BLaER1 (cell line): ENCODE data around the gene OBP2B.
A peak's percentile ranks its signal among the peaks of the same experiment; 100 is the strongest.
"Not testable (repeated sequence)": the region's sequence is repeated elsewhere in the genome, so short reads cannot be mapped to it uniquely, and the experiment has no call there.

Experiments used
- H3K27ac ChIP-seq: shearing (Covaris generic); formaldehyde crosslinking; 2 replicates; pipeline ENCODE4 v1.8.1; 2022
- H3K27me3 ChIP-seq: shearing (Covaris generic); formaldehyde crosslinking; 2 replicates; pipeline ENCODE4 v1.8.1; 2022
- H3K36me3 ChIP-seq: shearing (Covaris generic); formaldehyde crosslinking; 2 replicates; pipeline ENCODE4 v1.8.1; 2022
- H3K4me1 ChIP-seq: shearing (Covaris generic); formaldehyde crosslinking; 2 replicates; pipeline ENCODE4 v1.8.1; 2022
- H3K4me2 ChIP-seq: shearing (Covaris generic); formaldehyde crosslinking; 2 replicates; pipeline ENCODE4 v1.8.1; 2022
- H3K4me3 ChIP-seq: shearing (Covaris generic); formaldehyde crosslinking; 2 replicates; pipeline ENCODE4 v1.8.1; 2022
- H3K9ac ChIP-seq: shearing (Covaris generic); formaldehyde crosslinking; 2 replicates; pipeline ENCODE4 v1.8.1; 2022
- H3K9me3 ChIP-seq: shearing (Covaris generic); formaldehyde crosslinking; 2 replicates; pipeline ENCODE4 v1.8.1; 2022
- H4K20me1 ChIP-seq: shearing (Covaris generic); formaldehyde crosslinking; 2 replicates; pipeline ENCODE4 v1.8.1; 2022
- Cebpa-rat ChIP-seq: shearing (Covaris generic); IDR thresholded peaks from 2 replicates; pipeline ENCODE4 v1.8.1; 2022

OBP2B gene

DNA sequence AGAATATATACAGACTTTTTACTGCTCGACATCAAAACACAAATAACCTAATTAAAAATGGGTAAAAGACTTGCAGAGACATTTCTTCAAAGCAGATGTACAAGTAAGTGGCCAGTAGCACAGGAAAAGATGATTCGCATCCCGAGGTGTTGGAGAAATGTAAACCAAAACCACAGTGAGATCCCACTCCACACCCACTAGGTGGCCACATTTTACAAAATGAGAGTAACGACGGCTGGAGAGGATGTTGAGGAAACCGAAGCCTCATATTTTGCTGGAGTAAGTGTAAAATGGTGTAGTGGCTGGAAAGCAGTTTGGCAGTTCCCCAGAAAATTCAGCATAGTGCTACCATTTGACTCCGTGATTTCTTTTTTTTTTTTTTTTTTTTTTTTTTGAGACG, 24.1 kb downstream of the OBP2B start:
- Histone ChIP-seq H3K4me1 (peaks cover 18% of the 10 kb centered on the region), H3K36me3 (no peaks in the 10 kb centered on the region), H3K9ac (no peak overlapping the region), H3K27me3 (no peaks in the 10 kb centered on the region), H3K4me2 (no peak overlapping the region), H4K20me1 (no peaks in the 10 kb centered on the region), H3K27ac (no peak overlapping the region), H3K4me3 (no peak overlapping the region), H3K9me3 (no peaks in the 10 kb centered on the region)
- no peak for TF ChIP-seq Cebpa-rat

DNA sequence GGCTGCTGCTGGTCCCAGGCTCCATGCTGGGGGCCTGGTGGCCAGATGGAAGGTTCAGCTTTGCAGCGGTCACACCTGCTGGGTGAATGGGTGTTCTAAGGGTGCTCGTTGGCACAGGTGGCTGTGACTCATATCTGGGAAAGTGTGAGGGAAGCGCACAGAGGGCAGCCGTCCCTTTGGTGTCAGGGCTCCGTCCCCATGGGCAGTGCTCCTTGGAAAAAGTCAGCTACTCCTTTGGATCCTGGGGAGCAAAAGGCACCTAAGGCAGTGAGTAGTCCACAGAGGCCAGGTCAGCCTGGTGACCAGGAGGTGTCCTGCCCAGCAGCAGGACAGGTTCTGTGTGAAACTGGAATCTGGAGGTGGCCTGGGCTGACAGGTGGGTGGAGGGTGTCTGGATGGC, 26.9 kb downstream of the OBP2B start:
- Histone ChIP-seq H4K20me1 (no peaks in the 10 kb centered on the region), H3K27me3 (no peaks in the 10 kb centered on the region), H3K27ac (no peak overlapping the region), H3K4me3 (no peak overlapping the region), H3K9ac (no peak overlapping the region), H3K4me1 (peaks cover 9% of the 10 kb centered on the region), H3K9me3 (no peaks in the 10 kb centered on the region), H3K36me3 (no peaks in the 10 kb centered on the region), H3K4me2 (no peak overlapping the region)
- TF ChIP-seq Cebpa-rat, result no peak

DNA sequence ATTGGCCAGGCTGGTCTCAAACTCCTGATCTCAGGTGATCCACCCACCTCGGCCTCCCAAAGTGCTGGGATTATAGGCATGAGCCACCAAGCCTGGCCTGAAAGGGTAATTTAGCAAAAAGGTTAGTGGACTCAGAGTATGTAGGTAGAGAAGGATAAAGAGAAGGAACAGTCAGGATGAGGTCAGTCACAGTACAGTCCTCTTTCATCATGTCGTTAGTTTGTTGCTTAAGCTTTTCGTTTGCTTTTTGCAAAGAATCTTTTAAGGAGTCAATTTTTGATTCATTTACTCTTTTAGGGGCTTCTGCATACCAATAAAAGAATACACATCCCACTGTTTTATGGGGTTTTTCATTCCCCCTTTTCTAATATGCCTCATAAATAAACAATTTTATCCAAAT, 27.5 kb downstream of the OBP2B start:
- no peaks in the 10 kb centered on the region for H4K20me1 ChIP-seq
- no peaks in the 10 kb centered on the region for H3K27me3 ChIP-seq
- H3K4me2 ChIP-seq, result no peak overlapping the region
- H3K4me3 ChIP-seq, result no peak overlapping the region
- no peak overlapping the region for H3K9ac ChIP-seq
- no peak overlapping the region for H3K27ac ChIP-seq
- no peak for TF ChIP-seq Cebpa-rat
- peaks cover 9% of the 10 kb centered on the region for H3K4me1 ChIP-seq
- no peaks in the 10 kb centered on the region for H3K36me3 ChIP-seq
- H3K9me3 ChIP-seq, result no peaks in the 10 kb centered on the region

DNA sequence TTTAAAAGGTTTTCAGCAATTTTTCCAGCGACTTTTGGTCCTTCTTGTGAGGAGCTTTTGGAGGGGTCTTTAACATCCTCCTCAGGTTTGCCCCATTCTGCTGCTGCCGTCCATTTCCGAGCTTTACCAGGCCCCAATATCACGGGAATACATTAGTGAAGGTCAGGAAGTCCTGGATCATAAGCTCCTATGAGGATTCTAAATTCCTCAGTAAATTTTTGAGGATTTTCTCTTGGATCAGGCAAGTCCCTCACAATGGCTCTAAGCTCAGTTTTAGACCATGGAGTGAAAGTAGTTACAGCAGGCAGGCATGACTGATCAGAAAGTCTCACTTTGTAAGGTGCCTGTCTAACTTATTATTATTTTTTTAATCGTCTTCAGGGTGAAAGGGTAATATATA, 28.1 kb downstream of the OBP2B start:
- Histone ChIP-seq H3K4me2 (no peak overlapping the region), H3K27ac (no peak overlapping the region), H3K4me1 (peaks cover 9% of the 10 kb centered on the region), H3K9me3 (no peaks in the 10 kb centered on the region), H3K27me3 (no peaks in the 10 kb centered on the region), H3K4me3 (no peak overlapping the region), H3K9ac (no peak overlapping the region), H3K36me3 (no peaks in the 10 kb centered on the region), H4K20me1 (no peaks in the 10 kb centered on the region)
- no peak for TF ChIP-seq Cebpa-rat

DNA sequence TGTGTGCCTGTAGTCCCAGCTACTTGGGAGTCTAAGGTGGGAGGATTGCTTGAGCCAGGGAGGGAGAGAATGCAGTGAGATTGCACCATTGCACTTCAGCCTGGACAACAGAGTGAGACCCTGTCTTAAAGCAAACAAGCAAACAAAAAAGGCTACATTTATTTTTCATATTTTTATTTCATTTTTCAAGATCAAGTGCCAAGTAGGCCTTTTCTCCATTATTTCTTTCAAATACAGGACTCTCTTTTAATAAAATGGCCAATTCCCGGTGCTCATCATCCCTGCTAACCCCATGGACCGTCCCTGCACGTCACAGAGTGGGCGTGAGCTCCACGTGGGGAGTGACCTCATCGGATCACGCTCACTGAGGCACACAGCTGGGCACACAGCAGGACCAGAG, 36.0 kb downstream of the OBP2B start:
- Histone ChIP-seq H3K27ac (no peak overlapping the region), H3K27me3 (no peaks in the 10 kb centered on the region), H4K20me1 (no peaks in the 10 kb centered on the region; the same call in 1 of the 2 replicates), H3K9me3 (no peaks in the 10 kb centered on the region), H3K9ac (no peak overlapping the region), H3K36me3 (no peaks in the 10 kb centered on the region), H3K4me3 (no peak overlapping the region), H3K4me2 (no peak overlapping the region), H3K4me1 (peaks cover 45% of the 10 kb centered on the region)
- no peak for TF ChIP-seq Cebpa-rat

DNA sequence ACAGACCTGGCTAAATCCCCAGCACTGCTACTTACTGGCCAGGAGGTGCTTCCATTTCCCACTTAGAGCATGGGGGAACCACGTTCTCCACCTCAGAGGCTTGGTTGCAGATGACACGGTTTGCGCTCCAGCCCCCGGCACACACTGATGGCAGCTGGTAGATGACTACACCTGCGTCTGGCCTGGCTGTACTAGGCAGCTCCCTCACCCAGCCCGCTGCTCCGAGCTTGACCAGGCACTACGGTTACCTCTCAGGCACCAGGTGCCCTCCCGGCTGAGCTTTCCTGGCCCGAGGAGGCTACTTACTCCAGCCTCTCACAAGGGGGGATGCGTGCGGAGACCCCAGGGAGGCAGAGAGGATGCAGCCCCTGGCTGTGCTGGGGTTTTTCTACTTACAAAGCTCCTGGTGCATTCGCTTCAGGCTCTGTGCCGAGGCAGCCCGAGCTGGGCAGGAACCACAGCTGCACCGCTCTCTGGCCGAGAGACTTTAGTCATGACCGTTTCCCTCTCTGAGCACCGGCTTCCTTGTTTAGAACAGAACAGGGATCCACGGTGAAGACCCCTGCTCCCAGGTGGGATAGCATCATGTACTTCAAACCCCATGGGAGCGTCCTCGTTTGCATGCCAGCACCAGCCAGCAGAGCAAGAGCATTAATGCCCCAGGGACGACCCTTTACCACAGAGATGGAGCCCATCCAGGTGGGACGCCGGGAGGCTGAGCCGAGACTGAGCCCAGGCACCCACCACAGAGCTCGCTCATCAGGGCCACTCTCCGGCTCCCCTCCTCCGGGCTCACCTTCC, 37.7 kb downstream of the OBP2B start:
- Histone ChIP-seq H3K9ac (peak overlapping the region; percentile 46; the same call in 1 of the 2 replicates), H3K36me3 (no peaks in the 10 kb centered on the region), H3K9me3 (no peaks in the 10 kb centered on the region), H3K27me3 (no peaks in the 10 kb centered on the region), H3K4me2 (peak overlapping the region; percentile 91), H3K27ac (peak overlapping the region; percentile 66), H3K4me1 (peaks cover 61% of the 10 kb centered on the region), H4K20me1 (no peaks in the 10 kb centered on the region; the same call in 1 of the 2 replicates), H3K4me3 (peak overlapping the region; percentile 38)
- no peak for TF ChIP-seq Cebpa-rat

DNA sequence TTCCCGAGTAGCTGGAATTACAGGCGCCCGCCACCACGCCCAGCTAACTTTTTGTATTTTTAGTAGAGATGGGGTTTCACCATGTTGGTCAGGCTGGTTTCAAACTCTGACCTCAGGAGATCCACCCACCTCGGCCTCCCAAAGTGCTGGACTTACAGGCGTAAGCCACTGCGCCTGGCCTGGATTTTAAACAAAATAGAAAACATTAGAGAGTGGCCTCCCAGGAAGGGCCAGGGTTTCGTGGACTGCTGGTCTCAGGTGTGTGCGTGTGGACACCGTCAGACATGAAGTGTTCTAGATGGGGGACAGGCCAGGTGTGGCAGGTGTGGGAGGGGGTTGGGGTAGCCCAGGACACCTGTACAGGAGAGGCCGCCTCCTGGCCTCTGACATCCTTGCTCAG, 38.3 kb downstream of the OBP2B start:
- Histone ChIP-seq H3K4me2 (peak overlapping the region; percentile 91), H3K9me3 (no peaks in the 10 kb centered on the region), H3K4me3 (peak overlapping the region; percentile 38), H3K4me1 (peaks cover 61% of the 10 kb centered on the region), H3K27me3 (no peaks in the 10 kb centered on the region), H3K27ac (peak overlapping the region; percentile 66), H4K20me1 (no peaks in the 10 kb centered on the region; the same call in 1 of the 2 replicates), H3K9ac (peak overlapping the region; percentile 46; the same call in 1 of the 2 replicates), H3K36me3 (no peaks in the 10 kb centered on the region)
- TF ChIP-seq Cebpa-rat, result no peak

DNA sequence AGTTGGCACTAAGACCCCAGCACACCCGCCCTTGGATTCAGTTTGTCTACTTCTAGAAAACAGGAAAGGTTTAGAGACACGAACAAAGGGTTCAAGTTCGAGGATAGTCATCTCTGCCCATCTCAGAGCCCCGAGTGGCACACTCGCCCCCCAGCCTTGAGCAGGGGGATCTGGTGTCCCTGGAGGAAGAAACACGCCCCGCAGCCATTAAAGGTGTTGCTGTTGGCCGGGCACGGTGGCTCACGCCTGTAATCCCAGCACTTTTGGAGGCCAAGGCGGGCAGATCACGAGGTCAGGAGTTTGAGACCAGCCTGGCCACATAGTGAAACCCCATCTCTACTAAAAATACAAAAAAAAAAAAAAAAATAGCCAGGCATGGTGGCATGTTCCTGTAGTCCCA, 39.4 kb downstream of the OBP2B start:
- H3K27me3 ChIP-seq, H3K9me3 ChIP-seq, H4K20me1 ChIP-seq: not testable (repeated sequence)

DNA sequence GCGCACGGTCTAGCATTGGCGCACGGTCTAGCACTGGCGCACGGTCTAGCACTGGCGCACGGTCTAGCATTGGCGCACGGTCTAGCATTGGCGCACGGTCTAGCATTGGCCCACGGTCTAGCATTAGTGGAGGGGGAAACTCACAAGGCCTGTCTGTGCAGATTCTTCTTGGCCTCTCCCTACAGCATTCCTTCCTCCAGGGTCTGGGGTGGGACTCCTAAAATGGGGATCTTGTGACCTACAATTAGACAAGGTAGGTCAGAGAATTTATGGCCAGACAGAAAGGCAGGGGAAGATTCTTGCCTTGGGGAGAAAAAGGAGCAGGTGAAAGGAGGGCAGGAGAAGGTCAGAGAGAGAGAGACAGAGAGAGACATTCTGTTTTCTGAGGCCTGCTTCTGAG, 39.9 kb downstream of the OBP2B start:
- Histone ChIP-seq H3K4me3 (no peak overlapping the region), H3K9ac (no peak overlapping the region), H3K27me3 (no peaks in the 10 kb centered on the region), H4K20me1 (no peaks in the 10 kb centered on the region; the same call in 1 of the 2 replicates), H3K4me2 (peak overlapping the region; percentile 91), H3K27ac (0 out of 2 replicates have a peak overlapping the region, but pooled peaks have one; percentile 0), H3K36me3 (no peaks in the 10 kb centered on the region), H3K4me1 (peaks cover 77% of the 10 kb centered on the region), H3K9me3 (no peaks in the 10 kb centered on the region)
- no peak for TF ChIP-seq Cebpa-rat

More for the DNA sequence above, 39.4 kb downstream of the OBP2B start:
- not testable (repeated sequence) for H3K4me3 ChIP-seq, H3K9ac ChIP-seq, H3K36me3 ChIP-seq
- peak overlapping the region; percentile 91 for H3K4me2 ChIP-seq
- peaks cover 71% of the 10 kb centered on the region for H3K4me1 ChIP-seq
- H3K27ac ChIP-seq, result peak overlapping the region; percentile 0; the same call in 1 of the 2 replicates

DNA sequence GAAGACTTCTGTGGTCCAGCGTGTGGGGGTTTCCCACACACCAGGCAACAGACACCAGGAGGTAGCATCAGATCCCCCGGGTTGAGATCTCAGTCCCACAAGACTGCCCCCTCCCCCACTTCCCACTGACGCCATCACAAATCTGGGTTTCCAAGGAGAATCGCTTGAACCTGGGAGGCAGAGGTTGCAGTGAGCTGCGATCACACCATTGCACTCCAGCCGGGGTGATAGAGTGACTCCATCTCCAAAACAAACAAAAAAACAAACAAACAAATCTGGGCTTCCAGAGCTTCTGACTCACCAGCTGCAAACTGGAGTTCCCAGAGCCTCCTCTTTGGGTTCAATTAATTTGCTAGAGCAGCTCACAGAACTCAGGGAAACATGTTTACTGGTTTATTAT, 40.6 kb downstream of the OBP2B start:
- no peaks in the 10 kb centered on the region for H3K9me3 ChIP-seq
- peaks cover 81% of the 10 kb centered on the region for H3K4me1 ChIP-seq
- H4K20me1 ChIP-seq, result peaks cover under 1% of the 10 kb centered on the region; the same call in 1 of the 2 replicates
- peak overlapping the region; percentile 91 for H3K4me2 ChIP-seq
- H3K4me3 ChIP-seq, result no peak overlapping the region
- no peak overlapping the region for H3K9ac ChIP-seq
- no peaks in the 10 kb centered on the region for H3K27me3 ChIP-seq
- no peak for TF ChIP-seq Cebpa-rat
- no peaks in the 10 kb centered on the region for H3K36me3 ChIP-seq
- 0 out of 2 replicates have a peak overlapping the region, but pooled peaks have one; percentile 36 for H3K27ac ChIP-seq
